Measurements from ENCODE around the gene NUP133.
"Not testable (repeated sequence)": the region's sequence is repeated elsewhere in the genome, so short reads cannot be mapped to it uniquely, and the experiment has no call there.

NUP133 gene

DNA sequence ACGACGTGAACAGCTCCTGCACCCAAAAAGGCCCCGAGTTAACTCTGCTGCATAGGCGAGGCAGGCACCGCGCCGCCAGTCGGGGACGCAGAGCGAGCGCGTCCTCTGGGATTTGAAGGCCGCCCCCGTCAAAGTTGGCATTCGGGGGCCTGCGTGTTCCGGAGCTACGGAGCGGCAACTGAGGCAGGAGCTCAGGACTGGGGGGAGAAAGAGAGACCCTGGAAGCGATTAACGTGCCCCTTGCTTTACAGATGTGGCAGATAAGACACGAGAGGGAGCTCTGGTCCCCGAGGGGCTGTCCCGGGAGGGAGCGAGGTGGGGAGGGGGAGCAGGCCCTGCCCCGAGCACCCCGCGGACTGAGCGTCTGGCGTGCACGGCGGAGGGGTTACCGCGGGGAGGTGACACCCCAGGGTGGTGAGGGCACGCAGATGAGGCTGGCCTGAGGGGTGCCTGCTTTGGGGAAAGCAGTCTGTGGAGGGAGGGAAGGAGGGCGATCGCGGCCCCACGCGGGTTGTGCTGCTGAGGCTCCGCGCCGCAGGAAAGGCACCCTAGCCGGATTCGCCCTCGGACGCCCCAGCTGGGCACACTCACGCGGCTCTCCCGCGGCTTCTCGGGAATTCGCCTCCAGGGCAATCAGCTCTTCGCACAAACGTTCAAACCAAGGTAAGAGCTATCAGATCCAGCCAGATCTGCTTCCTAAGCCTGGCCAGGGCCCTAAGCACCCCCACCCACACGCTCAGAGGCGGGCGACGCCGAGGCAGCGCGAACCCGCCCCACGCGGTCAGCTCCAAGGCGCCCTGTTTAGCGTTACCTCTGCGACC, 100.7 kb downstream of the NUP133 start:
- no peak overlapping the region for H3K9ac ChIP-seq
- H3K36me3 ChIP-seq (ENCODE audit: insufficient read depth) = no peaks in the 10 kb centered on the region
- no peaks in the 10 kb centered on the region for H3K79me2 ChIP-seq (ENCODE audit: insufficient read depth, low read depth)
- H3K4me3 ChIP-seq (IDR thresholded peaks at IDR 0.05; ENCODE audit: insufficient read depth, low read depth, low read length) = no peak overlapping the region
- no peak overlapping the region for H3K27ac ChIP-seq
- no peaks in the 10 kb centered on the region for H4K20me1 ChIP-seq (ENCODE audit: insufficient read depth)
- no peak overlapping the region for H2AFZ ChIP-seq (ENCODE audit: low read depth)
- no peak overlapping the region for H3K4me2 ChIP-seq
- no peak for TF ChIP-seq CTCF (conservative IDR thresholded peaks at IDR 0.05; ENCODE audit: low read depth, low read length)
- H3K4me1 ChIP-seq (ENCODE audit: low read depth, poor library complexity, severe bottlenecking) = no peaks in the 10 kb centered on the region
- H3K27me3 ChIP-seq (ENCODE audit: insufficient read depth, low read depth) = no peaks in the 10 kb centered on the region

- TF ChIP-seq CTCF (conservative IDR thresholded peaks at IDR 0.05; ENCODE audit: low read depth, low read length) = no peak
- H3K36me3 ChIP-seq (ENCODE audit: insufficient read depth) = no peaks in the 10 kb centered on the region
- no peak overlapping the region for H2AFZ ChIP-seq (ENCODE audit: low read depth)
- H3K79me2 ChIP-seq (ENCODE audit: insufficient read depth, low read depth) = no peaks in the 10 kb centered on the region
- H3K4me2 ChIP-seq = no peak overlapping the region
- H3K4me1 ChIP-seq (ENCODE audit: low read depth, poor library complexity, severe bottlenecking) = no peaks in the 10 kb centered on the region
- no peaks in the 10 kb centered on the region for H3K27me3 ChIP-seq (ENCODE audit: insufficient read depth, low read depth)
- H3K27ac ChIP-seq = no peak overlapping the region
- no peak overlapping the region for H3K9ac ChIP-seq
- no peak overlapping the region for H3K4me3 ChIP-seq (IDR thresholded peaks at IDR 0.05; ENCODE audit: insufficient read depth, low read depth, low read length)
- H4K20me1 ChIP-seq (ENCODE audit: insufficient read depth) = no peaks in the 10 kb centered on the region
Observed at GRCh38 chr1:229406798-229407197, 101.3 kb downstream of the NUP133 start.

- Histone ChIP-seq H3K36me3 (ENCODE audit: insufficient read depth) (no peaks in the 10 kb centered on the region), H4K20me1 (ENCODE audit: insufficient read depth) (no peaks in the 10 kb centered on the region), H2AFZ (ENCODE audit: low read depth) (no peak overlapping the region), H3K27ac (no peak overlapping the region), H3K79me2 (ENCODE audit: insufficient read depth, low read depth) (no peaks in the 10 kb centered on the region), H3K4me3 (IDR thresholded peaks at IDR 0.05; ENCODE audit: insufficient read depth, low read depth, low read length) (no peak overlapping the region), H3K27me3 (ENCODE audit: insufficient read depth, low read depth) (no peaks in the 10 kb centered on the region), H3K4me2 (no peak overlapping the region), H3K4me1 (ENCODE audit: low read depth, poor library complexity, severe bottlenecking) (no peaks in the 10 kb centered on the region), H3K9ac (no peak overlapping the region)
- no peak for TF ChIP-seq CTCF (conservative IDR thresholded peaks at IDR 0.05; ENCODE audit: low read depth, low read length)
Observed at GRCh38 chr1:229403573-229403972, 104.6 kb downstream of the NUP133 start.

GRCh38 chr1:229402993-229403392, 105.1 kb downstream of the NUP133 start:
- no peaks in the 10 kb centered on the region for H3K79me2 ChIP-seq (ENCODE audit: insufficient read depth, low read depth)
- H3K4me1 ChIP-seq (ENCODE audit: low read depth, poor library complexity, severe bottlenecking) = no peaks in the 10 kb centered on the region
- no peak overlapping the region for H3K4me2 ChIP-seq
- no peak overlapping the region for H2AFZ ChIP-seq (ENCODE audit: low read depth)
- H4K20me1 ChIP-seq (ENCODE audit: insufficient read depth) = no peaks in the 10 kb centered on the region
- no peak overlapping the region for H3K27ac ChIP-seq
- no peak for TF ChIP-seq CTCF (conservative IDR thresholded peaks at IDR 0.05; ENCODE audit: low read depth, low read length)
- H3K9ac ChIP-seq = no peak overlapping the region
- no peaks in the 10 kb centered on the region for H3K27me3 ChIP-seq (ENCODE audit: insufficient read depth, low read depth)
- H3K36me3 ChIP-seq (ENCODE audit: insufficient read depth) = no peaks in the 10 kb centered on the region
- no peak overlapping the region for H3K4me3 ChIP-seq (IDR thresholded peaks at IDR 0.05; ENCODE audit: insufficient read depth, low read depth, low read length)

DNA sequence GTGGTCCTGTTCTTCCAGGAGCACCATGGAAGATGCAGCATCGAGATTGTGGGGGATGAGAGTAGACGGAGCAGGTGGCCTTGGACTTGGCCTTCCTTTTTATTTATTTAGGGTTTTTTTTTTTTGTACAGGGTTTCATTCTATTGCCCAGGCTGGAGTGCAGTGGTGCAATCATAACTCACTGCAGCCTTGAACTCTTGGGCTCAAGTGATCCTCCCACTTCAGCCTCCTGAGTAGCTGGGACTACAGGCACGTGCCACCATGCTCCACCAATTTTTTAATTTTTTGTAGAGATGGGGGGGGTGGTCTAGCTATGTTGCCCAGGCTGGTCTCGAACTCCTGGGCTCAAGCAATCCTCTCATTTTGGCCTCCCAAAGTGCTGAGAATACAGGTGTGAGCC, 105.8 kb downstream of the NUP133 start:
- not testable (repeated sequence) for H3K4me1 ChIP-seq (ENCODE audit: low read depth, poor library complexity, severe bottlenecking); H3K9ac ChIP-seq; H2AFZ ChIP-seq (ENCODE audit: low read depth); H3K27ac ChIP-seq; H3K36me3 ChIP-seq (ENCODE audit: insufficient read depth); H4K20me1 ChIP-seq (ENCODE audit: insufficient read depth); H3K27me3 ChIP-seq (ENCODE audit: insufficient read depth, low read depth); H3K4me2 ChIP-seq; H3K4me3 ChIP-seq (IDR thresholded peaks at IDR 0.05; ENCODE audit: insufficient read depth, low read depth, low read length); H3K79me2 ChIP-seq (ENCODE audit: insufficient read depth, low read depth)

All from KMS-11 (cell line).